HG03354 (cell line): ENCODE results near the gene GAGE13.
"Not testable (repeated sequence)": the region's sequence is repeated elsewhere in the genome, so short reads cannot be mapped to it uniquely, and the experiment has no call there.

Experiments used
- ATAC-seq: cut with Tn5 transposase; IDR thresholded peaks from one replicate; pipeline ENCODE4 v1.9.1; 2021; ENCODE audit warnings: mild to moderate bottlenecking; ENCODE audit not compliant: unreplicated experiment, poor library complexity, severe bottlenecking

Gene GAGE13, protein sequence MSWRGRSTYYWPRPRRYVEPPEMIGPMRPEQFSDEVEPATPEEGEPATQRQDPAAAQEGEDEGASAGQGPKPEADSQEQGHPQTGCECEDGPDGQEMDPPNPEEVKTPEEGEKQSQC

GRCh38 chrX:49331282-49331681 is at the start of gene GAGE13:
Gene GAGE13, plus strand, starts transcription at chrX:49331582. Its CDS starts 1,156 bp downstream, at chrX:49332738.
- not testable (repeated sequence) for ATAC-seq

DNA sequence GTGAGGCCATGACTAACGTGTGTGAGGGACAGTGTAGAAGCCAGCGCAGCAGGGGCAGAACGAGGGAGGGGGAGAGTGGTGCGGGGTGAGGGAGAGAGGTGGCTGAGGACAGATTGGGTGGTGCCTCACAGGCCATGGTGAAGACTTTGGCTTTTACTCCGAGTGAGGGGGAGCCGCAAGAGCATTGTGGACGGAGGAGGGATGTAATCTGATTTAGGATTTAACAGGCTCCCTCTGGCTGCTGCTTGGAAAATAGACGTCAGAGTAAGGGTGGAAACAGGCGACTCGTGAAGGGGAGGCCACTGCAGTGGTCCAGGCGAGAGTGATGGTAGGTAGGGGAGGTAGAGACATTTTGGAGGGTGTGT is 48.8 kb upstream of the GAGE13 start:
- no peak for ATAC-seq

DNA sequence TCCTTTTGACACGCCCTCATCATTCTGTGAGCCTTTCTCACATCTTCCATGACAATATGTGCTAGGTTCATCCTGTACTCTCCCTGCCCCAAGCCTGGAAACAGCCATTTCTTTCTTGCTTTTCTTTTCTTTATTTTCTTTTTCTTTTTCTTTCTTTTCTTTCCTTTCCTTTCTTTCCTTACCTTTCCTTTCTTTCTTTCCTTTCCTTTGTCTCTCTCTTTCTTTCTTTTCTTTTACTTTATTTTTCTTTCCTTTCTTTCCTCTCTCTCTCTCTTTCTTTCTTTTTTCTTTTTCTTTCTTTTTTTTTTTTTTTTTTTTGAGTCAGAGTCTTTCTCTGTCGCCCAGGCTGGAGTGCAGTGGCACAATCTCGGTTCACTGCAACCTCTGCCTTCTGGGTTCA is 47.2 kb upstream of the GAGE13 start:
- ATAC-seq: no peak

DNA sequence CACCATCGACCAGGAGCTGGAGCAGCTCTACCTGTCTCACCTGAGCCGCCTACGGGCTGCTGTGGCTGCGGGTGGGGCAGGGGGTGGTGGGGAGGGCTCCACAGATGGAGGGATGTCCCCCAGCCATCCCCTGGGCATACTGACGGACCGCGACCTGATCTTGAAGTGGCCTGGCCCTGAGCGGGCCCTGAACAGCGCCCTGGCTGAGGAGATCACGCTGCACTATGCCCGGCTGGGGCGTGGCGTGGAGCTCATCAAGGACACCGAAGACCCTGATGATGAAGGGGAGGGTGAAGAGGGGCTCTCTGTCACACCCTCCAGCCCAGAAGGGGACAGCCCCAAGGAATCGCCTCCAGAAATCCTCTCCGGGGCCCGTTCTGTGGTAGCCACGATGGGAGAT is 45.2 kb upstream of the GAGE13 start:
- ATAC-seq: no peak

DNA sequence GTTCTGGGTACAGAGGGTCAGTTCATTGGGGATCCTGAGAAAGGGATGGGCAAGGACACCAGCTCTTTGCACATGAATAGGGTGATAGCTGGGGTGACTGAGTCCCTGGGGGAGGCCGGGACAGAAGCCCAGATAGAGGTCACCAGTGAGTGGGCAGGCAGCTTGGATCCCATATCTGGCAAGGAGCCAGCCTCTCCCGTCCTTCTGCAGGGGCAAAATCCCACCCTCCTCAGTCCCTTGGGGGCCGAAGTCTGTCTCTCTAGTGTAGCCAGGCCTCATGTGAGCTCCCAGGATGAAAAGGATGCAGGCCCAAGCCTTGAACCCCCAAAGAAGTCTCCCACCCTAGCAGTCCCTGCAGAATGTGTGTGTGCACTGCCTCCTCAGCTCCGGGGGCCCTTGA is 44.8 kb upstream of the GAGE13 start:
- ATAC-seq: no peak

- ATAC-seq: no peak
Measured at GRCh38 chrX:49287665-49288064, 43.7 kb upstream of the GAGE13 start.

DNA sequence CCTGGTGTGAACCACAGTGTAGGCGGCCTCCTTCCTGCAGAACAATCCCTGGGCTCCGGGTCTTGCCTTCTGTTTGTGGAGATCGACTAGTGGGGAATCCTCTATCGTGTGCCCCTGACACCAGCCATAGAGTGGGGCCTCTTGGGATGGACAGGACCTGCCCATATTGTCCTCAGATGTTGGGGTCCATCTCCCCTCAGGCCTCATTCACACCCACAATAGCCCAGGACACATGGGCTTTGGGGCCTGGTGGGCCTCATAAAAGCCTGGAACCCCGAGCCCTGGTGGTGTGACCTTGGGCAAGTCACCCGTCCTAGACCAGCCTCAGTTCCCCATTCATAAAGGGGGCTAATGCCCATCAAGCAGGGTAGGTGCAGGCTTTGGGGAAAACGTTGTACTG is 41.2 kb upstream of the GAGE13 start:
- no peak for ATAC-seq

DNA sequence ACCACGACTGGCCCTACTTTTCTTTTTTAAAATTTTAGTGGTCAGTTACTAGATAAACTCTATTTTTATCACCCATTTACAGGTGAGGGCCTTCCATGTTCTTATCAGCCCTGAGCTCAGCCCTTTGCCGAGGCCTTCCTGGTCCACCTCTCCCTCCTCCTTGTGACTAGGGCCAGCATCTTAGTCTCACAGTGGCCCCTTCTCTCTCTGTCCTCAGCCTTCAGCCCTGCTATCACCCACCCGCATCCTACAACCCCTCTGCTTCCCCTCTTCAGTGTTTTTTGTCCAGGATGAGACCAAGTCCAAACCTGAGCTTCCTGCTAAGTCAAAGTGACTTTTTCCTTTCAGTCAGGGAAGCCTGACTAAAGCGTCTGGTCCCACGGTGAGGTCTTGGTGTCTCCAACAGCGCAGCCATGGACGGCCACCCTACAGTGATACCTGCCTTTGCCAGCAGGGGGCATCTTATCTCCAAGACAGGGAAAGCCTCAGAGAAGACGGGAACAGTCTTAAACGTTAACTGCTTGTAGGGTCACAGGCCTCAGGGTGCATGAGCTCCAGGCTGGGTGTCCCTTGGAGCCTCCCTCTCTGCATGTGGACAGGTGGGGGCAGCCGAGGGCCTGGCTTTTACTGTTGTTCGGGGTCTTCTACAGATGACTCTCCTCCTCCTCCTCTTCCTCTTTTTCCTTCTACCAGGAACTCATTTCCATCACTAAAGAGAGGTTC is 39.6 kb upstream of the GAGE13 start:
- peak; percentile 57 for ATAC-seq

DNA sequence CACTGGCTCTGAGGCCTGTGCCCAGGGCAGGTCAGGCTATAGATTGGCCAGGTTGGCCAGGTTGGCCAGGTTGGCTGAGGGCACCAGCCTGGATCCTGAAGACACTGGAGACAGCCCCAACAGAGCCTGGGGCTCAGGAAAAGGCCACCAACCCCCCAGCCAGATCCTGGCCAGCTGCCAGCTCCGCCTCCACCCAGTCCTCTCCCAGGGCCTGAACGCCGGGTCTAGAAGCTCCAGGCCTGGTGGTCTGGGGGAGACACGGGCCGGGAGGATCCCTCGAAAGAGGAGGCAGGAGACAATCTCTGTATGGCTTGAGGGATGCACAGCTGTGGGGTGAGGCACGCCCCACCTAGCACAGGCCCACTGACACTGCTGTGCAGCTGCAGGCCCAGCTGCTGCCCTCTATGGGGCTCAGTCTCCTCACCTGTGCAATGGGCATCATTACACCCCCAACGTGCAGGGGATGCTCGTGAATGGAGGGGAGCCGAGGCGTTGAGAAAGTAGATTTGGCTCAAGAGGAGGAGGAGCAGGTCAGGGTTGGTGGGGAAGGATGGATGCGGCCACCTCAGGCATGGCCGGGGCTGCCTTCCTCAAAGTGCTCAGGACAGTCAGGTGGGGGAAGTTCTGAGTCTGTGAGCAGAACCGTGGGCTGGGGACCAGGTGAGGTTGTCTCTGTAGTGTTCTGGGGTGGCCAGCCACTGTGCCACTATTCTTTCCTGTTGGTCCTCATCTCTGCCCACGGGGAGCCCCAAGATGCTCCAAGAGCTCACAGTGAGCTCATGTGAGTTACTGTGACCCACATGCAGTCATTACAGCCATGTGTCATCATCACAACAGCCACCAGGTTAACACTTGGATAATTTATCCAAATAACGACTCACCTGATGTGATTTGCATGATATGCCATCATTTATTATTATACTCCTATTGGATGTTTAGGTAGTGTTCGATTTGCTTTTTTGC is 38.7 kb upstream of the GAGE13 start:
- ATAC-seq: no peak

GRCh38 chrX:49299293-49299692 is 32.1 kb upstream of the GAGE13 start:
- ATAC-seq: not testable (repeated sequence)

DNA sequence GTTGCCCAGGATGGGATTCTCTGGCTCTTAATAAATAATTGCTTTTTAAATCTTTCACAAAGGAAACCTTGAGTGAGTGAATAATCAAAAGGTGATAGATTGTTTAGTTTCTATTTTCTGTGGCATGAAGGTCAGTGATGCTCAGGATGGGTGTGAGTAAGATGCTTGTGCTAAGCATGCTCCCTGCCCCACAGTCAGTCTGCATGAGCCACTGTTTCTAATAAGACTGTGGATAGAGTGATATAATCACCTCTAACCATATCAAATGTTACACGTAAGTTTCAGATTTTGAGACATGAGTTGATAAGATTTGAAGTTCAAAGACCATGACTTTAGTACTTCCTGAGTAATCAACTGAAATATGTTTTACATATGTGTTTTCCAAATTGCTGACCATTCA is 30.7 kb upstream of the GAGE13 start:
- ATAC-seq: no peak

GRCh38 chrX:49303346-49303745 is 28.0 kb upstream of the GAGE13 start, which contains the start of gene GAGE10:
Gene GAGE10, plus strand, starts transcription at chrX:49303646. Its CDS starts 1,214 bp downstream, at chrX:49304860.
- no peak for ATAC-seq

- ATAC-seq: not testable (repeated sequence)
Measured at GRCh38 chrX:49307775-49308174, 23.6 kb upstream of the GAGE13 start.

DNA sequence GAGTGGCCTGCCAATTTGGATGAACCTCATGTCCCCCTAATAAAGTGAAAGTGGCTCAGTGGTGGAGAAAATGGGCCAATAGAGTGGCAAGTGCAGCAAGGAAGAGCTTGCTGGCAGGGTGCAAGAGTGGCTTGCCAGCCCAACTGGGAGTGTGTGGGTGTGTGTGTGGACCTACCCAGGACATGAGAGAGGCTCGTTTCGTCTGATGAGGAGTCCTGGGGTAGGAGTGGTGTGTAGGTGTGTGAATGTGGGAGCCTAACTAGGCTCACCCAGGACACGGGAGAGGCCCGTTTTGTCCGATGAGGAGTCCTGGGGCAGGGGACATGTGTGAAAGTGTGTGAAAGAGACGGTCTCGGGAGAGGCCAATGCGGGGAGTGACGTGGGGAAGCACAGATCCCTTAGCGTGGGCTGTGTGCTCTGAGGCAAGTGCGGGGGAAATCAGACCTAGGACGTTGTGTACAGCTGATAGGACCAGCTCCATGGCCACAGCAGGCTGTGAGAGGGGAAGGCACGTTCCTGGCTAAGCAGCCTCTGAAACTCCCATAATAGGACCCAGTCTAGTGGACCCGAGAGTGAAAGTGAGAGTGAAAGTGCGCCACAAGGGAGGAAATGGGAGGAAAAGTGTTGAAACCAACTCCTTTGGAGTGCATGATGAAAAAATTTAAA is 22.6 kb upstream of the GAGE13 start:
- ATAC-seq: no peak

- no peak for ATAC-seq
Measured at GRCh38 chrX:49309401-49309981, 21.9 kb upstream of the GAGE13 start.

GRCh38 chrX:49310371-49310770 is 21.0 kb upstream of the GAGE13 start:
- no peak for ATAC-seq

DNA sequence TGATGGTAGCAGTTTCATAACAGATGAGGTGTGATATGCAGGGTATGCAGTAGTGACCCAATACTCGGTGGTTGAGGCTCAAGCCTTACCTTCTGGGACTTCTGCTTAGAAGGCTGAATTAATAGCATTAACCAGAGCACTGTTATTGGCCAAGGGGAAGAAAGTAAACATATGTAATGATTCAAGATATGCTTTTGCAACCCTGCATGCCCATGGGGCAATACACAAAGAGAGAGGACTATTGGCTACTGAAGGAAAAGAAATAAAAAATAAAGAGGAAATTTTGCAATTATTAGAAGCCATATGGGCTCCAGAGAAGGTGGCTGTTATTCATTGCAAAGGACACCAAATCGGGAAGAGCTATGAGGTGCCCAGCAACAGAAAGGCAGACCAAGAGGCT is 19.2 kb upstream of the GAGE13 start:
- no peak for ATAC-seq

- no peak for ATAC-seq
Measured at GRCh38 chrX:49316085-49316484, 15.3 kb upstream of the GAGE13 start.

GRCh38 chrX:49321737-49322136 is 9.6 kb upstream of the GAGE13 start, which contains the start of gene GAGE12J:
Gene GAGE12J, plus strand, starts transcription at chrX:49322037. Its CDS starts 1,157 bp downstream, at chrX:49323194.
- not testable (repeated sequence) for ATAC-seq

GRCh38 chrX:49322266-49322665 is 9.1 kb upstream of the GAGE13 start:
- ATAC-seq: not testable (repeated sequence)
